Measurements from ENCODE around the gene SLC30A10. TPM values are rescaled to one million over a fixed set of nuclear protein-coding genes. Genes with fewer than 3 reads are reported as not detected.
"Not testable (repeated sequence)": the region's sequence is repeated elsewhere in the genome, so short reads cannot be mapped to it uniquely, and the experiment has no call there.

Gene SLC30A10
- total RNA-seq, 1 donor from 2014 or later: not detected

GRCh38 chr1:219906924-219907771 lies 21.2 kb downstream of the SLC30A10 start:
- no peaks in the 10 kb centered on the region for H3K9me3 Mint-ChIP-seq (ENCODE audit: low read depth)
- H3K27ac Mint-ChIP-seq (ENCODE audit: unreplicated experiment): no peak overlapping the region
- no peak for TF ChIP-seq CTCF (IDR thresholded peaks at IDR 0.05)
- peaks cover 8% of the 10 kb centered on the region for H3K27me3 Mint-ChIP-seq (ENCODE audit: low read depth)
- H3K4me1 Mint-ChIP-seq (ENCODE audit: low read depth): no peaks in the 10 kb centered on the region
- H3K4me3 Mint-ChIP-seq (ENCODE audit: unreplicated experiment): no peak overlapping the region
- no peaks in the 10 kb centered on the region for H3K36me3 Mint-ChIP-seq (ENCODE audit: low read depth)
- no peak for DNase-seq (ENCODE audit: low spot score)

GRCh38 chr1:219906565-219906923 lies 21.8 kb downstream of the SLC30A10 start:
- DNase-seq (ENCODE audit: low spot score); H3K27ac Mint-ChIP-seq (ENCODE audit: unreplicated experiment); H3K4me3 Mint-ChIP-seq (ENCODE audit: unreplicated experiment); H3K27me3 Mint-ChIP-seq (ENCODE audit: low read depth); H3K9me3 Mint-ChIP-seq (ENCODE audit: low read depth); H3K4me1 Mint-ChIP-seq (ENCODE audit: low read depth); H3K36me3 Mint-ChIP-seq (ENCODE audit: low read depth): not testable (repeated sequence)

GRCh38 chr1:219905524-219905923 lies 22.8 kb downstream of the SLC30A10 start:
- H3K27ac Mint-ChIP-seq (ENCODE audit: unreplicated experiment): no peak overlapping the region
- H3K4me3 Mint-ChIP-seq (ENCODE audit: unreplicated experiment): no peak overlapping the region
- DNase-seq (ENCODE audit: low spot score): no peak
- peaks cover 8% of the 10 kb centered on the region for H3K27me3 Mint-ChIP-seq (ENCODE audit: low read depth)
- H3K4me1 Mint-ChIP-seq (ENCODE audit: low read depth): peaks cover 2% of the 10 kb centered on the region
- no peaks in the 10 kb centered on the region for H3K9me3 Mint-ChIP-seq (ENCODE audit: low read depth)
- no peak for TF ChIP-seq CTCF (IDR thresholded peaks at IDR 0.05)
- no peaks in the 10 kb centered on the region for H3K36me3 Mint-ChIP-seq (ENCODE audit: low read depth)

GRCh38 chr1:219904934-219905333 lies 23.4 kb downstream of the SLC30A10 start:
- Mint-ChIP-seq H3K27ac (ENCODE audit: unreplicated experiment) (no peak overlapping the region), H3K4me1 (ENCODE audit: low read depth) (peaks cover 8% of the 10 kb centered on the region), H3K4me3 (ENCODE audit: unreplicated experiment) (no peak overlapping the region), H3K9me3 (ENCODE audit: low read depth) (no peaks in the 10 kb centered on the region), H3K27me3 (ENCODE audit: low read depth) (peaks cover 8% of the 10 kb centered on the region), H3K36me3 (ENCODE audit: low read depth) (no peaks in the 10 kb centered on the region)
- no peak for DNase-seq (ENCODE audit: low spot score)
- TF ChIP-seq CTCF (IDR thresholded peaks at IDR 0.05): no peak

- no peak overlapping the region for H3K27ac Mint-ChIP-seq (ENCODE audit: unreplicated experiment)
- H3K27me3 Mint-ChIP-seq (ENCODE audit: low read depth): peaks cover 8% of the 10 kb centered on the region
- no peaks in the 10 kb centered on the region for H3K9me3 Mint-ChIP-seq (ENCODE audit: low read depth)
- no peak for TF ChIP-seq CTCF (IDR thresholded peaks at IDR 0.05)
- no peak for DNase-seq (ENCODE audit: low spot score)
- no peak overlapping the region for H3K4me3 Mint-ChIP-seq (ENCODE audit: unreplicated experiment)
- H3K36me3 Mint-ChIP-seq (ENCODE audit: low read depth): no peaks in the 10 kb centered on the region
- H3K4me1 Mint-ChIP-seq (ENCODE audit: low read depth): peaks cover 10% of the 10 kb centered on the region
Observed at GRCh38 chr1:219903353-219903871, 24.9 kb downstream of the SLC30A10 start.

GRCh38 chr1:219902951-219903350 lies 25.4 kb downstream of the SLC30A10 start:
- Mint-ChIP-seq H3K27me3 (ENCODE audit: low read depth) (peaks cover 8% of the 10 kb centered on the region), H3K9me3 (ENCODE audit: low read depth) (no peaks in the 10 kb centered on the region), H3K4me1 (ENCODE audit: low read depth) (peaks cover 10% of the 10 kb centered on the region), H3K4me3 (ENCODE audit: unreplicated experiment) (no peak overlapping the region), H3K36me3 (ENCODE audit: low read depth) (no peaks in the 10 kb centered on the region), H3K27ac (ENCODE audit: unreplicated experiment) (no peak overlapping the region)
- DNase-seq (ENCODE audit: low spot score): no peak
- TF ChIP-seq CTCF (IDR thresholded peaks at IDR 0.05): no peak
